GM06990 (cell line): ENCODE results near the gene DUSP23.

ENCODE experiments used
- DNase-seq: peaks from one replicate; pipeline ENCODE4 v3.0.0-alpha.2; 2011; ENCODE audit not compliant: insufficient read length; ENCODE audit errors: extremely low read depth
- H3K27me3 ChIP-seq: replicated peaks from 2 replicates; pipeline ENCODE4 v1.6.0; 2011; ENCODE audit warnings: low read length; ENCODE audit not compliant: control insufficient read depth, insufficient read depth
- H3K36me3 ChIP-seq: 2 replicates; pipeline ENCODE4 v1.5.1; 2011; ENCODE audit warnings: low read length; ENCODE audit not compliant: control insufficient read depth, insufficient read depth
- H3K4me3 ChIP-seq: replicated peaks from 2 replicates; pipeline ENCODE4 v1.5.1; 2011; ENCODE audit warnings: low read depth, mild to moderate bottlenecking, control low read depth, low read length
- TF ChIP-seq, protein P1 (sequence below): IDR thresholded peaks from 2 replicates; pipeline ENCODE4 v1.5.1; 2011; ENCODE audit warnings: low read length, control low read depth, mild to moderate bottlenecking, inconsistent platforms; ENCODE audit not compliant: insufficient read depth, poor library complexity, severe bottlenecking

DUSP23 gene

DNA sequence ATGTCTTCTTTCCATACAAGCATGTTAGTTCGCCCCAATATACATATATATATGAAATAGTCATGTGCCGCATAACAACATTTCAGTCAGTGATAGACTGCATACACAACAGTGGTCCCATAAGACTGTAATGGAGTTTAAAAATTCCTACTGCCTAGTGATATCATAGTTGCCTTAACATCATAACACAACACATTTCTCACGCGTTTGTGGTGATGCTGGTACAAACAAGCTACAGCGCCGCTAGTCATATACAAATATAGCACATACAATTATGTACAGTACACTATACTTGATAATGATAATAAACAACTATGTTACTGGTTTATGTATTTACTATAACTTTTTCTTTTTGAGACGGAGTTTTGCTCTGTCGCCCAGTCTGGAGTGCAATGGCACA is 35.2 kb downstream of the DUSP23 start:
- TF ChIP-seq, protein P1, sequence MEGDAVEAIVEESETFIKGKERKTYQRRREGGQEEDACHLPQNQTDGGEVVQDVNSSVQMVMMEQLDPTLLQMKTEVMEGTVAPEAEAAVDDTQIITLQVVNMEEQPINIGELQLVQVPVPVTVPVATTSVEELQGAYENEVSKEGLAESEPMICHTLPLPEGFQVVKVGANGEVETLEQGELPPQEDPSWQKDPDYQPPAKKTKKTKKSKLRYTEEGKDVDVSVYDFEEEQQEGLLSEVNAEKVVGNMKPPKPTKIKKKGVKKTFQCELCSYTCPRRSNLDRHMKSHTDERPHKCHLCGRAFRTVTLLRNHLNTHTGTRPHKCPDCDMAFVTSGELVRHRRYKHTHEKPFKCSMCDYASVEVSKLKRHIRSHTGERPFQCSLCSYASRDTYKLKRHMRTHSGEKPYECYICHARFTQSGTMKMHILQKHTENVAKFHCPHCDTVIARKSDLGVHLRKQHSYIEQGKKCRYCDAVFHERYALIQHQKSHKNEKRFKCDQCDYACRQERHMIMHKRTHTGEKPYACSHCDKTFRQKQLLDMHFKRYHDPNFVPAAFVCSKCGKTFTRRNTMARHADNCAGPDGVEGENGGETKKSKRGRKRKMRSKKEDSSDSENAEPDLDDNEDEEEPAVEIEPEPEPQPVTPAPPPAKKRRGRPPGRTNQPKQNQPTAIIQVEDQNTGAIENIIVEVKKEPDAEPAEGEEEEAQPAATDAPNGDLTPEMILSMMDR, result no peak
- no peaks in the 10 kb centered on the region for H3K36me3 ChIP-seq
- no peak for DNase-seq
- no peak overlapping the region for H3K4me3 ChIP-seq
- no peaks in the 10 kb centered on the region; the same call in 1 of the 2 replicates for H3K27me3 ChIP-seq

DNA sequence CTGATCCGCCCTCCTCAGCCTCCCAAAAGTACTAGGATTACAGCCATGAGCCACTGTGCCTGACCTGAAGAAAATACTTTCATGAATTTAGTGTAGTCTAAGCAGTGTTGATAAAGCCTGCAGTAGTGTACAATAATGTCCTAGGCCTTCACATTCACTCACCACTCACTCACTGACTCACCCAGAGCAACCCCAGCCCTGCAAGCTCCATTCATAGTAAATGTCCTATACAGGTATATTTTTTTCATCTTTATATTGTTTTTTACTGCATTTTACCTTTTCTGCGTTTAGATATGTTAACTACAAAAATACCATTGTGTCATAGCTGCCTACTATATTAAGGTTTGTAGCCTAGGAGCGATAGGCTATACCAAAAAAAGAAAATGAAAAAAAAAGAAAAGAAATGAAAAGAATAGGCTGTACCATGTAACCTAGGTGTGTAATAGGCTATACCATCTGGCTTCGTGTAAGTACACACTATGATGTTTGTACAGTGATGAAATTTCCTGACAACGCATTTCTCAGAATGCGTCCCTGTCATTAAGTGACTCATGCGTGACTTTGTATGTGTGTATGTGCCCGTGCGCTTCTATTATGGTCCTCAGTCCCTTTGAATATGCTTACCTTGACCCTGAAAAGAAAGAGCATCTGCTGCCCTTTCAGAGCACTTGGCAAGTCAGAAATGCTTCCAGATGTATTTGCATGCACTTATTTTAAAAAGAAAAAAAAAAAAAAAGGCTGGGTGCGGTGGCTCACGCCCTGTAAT is 36.7 kb downstream of the DUSP23 start:
- Histone ChIP-seq H3K4me3 (no peak overlapping the region), H3K27me3 (peaks cover 2% of the 10 kb centered on the region), H3K36me3 (no peaks in the 10 kb centered on the region)
- no peak for DNase-seq
- TF ChIP-seq, protein P1, result no peak

DNA sequence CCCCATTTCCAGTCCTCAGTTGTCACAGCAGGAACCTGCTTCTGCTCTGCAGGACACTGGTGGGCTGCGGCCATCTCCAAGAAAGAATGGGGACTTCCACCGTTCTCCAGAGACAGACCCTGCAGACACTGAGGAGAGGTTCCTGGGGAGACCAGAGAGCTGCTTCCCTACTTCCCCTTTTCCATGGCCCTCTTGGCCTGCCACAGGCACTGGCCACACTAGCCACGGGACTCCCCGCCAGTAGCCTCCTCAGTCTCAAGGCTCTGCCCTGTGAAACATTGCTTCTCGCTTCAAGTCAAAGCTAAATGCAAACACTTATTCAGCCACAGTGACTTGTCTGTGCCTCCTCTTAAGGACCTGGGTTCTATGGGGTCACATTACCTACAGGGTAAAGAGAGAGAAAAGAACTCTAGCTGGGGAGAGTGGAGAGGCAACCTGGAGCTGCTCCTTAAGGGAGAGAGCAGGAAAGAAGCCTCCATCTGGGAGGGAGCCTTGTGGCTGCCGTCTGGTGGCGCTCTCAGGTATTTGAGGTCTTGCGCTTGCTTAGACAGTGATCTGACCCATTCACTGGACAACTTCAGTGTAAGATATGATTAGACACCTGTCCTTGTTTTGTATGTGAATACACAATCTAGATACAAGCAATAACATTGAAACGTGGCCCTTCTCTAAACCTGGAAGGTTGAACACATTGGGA is 40.6 kb downstream of the DUSP23 start:
- no peaks in the 10 kb centered on the region for H3K36me3 ChIP-seq
- peaks cover 6% of the 10 kb centered on the region for H3K27me3 ChIP-seq
- H3K4me3 ChIP-seq, result no peak overlapping the region
- TF ChIP-seq, protein P1, result no peak
- no peak for DNase-seq

DNA sequence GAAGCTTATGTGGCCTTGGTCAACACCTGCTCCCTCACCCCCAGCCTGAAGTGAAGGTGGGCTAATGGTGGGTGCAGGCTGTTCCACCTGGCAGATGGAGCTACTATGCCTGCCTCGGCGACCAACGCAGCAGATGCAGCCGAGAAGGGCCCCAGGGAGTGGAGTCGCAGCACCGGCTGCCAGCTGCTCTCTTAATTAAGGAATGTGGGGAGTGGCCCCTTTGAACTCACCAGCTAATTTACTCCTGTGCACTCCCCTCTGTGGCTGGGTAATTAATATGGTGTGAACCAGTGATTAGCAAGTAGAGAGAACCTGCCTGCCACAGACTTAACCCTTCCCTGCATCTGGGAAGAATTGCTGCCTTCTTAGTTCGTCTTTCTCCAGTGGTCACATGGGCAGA is 42.6 kb downstream of the DUSP23 start:
- TF ChIP-seq, protein P1, result no peak
- DNase-seq, result no peak
- no peak overlapping the region for H3K4me3 ChIP-seq

DNA sequence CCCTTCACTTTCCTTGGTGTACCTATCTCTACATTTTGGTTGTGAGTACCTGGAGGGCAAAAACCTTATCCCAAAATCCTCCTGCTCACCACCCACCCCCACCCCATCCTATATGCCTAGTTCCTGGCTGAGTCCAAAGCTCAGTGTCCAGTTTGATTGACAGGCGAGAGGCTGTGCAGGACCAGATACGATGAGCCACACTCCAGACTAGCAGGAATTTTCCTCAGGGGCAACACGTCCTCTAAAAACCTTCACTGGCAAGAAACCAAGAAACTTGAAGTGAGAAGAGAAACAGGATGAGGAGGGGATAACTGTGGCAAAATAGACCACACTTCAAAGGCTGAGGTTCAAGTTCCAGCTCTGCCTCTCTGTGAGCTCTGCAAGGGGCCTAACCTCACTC is 44.8 kb downstream of the DUSP23 start:
- Histone ChIP-seq H3K4me3 (no peak overlapping the region), H3K27me3 (peaks cover 6% of the 10 kb centered on the region), H3K36me3 (no peaks in the 10 kb centered on the region)
- TF ChIP-seq, protein P1, result no peak
- no peak for DNase-seq

More for the DNA sequence above, 42.6 kb downstream of the DUSP23 start:
- H3K36me3 ChIP-seq, result no peaks in the 10 kb centered on the region
- peaks cover 6% of the 10 kb centered on the region for H3K27me3 ChIP-seq
